PFSK-1 (cell line): Measurements from ENCODE around the gene SCARB1.

ENCODE experiments used
- POLR2AphosphoS5 ChIP-seq: IDR thresholded peaks from 2 replicates; pipeline ENCODE4 v1.6.1; 2012; ENCODE audit warnings: low read depth, mild to moderate bottlenecking, control low read depth, low read length, moderate library complexity
- REST ChIP-seq, 2 experiments: IDR thresholded peaks; 2 replicates each; pipeline versions ENCODE4 v1.6.1 to v1.8.0; 2011 to 2012; ENCODE audit warnings: low read depth in 2 of 2, low read length in 2 of 2, control low read depth in 1 of 2, inconsistent platforms in 1 of 2, mild to moderate bottlenecking in 1 of 2, moderate library complexity in 1 of 2; ENCODE audit not compliant: insufficient read depth in 1 of 2
- SIN3A ChIP-seq: IDR thresholded peaks from 2 replicates; pipeline ENCODE4 v1.6.1; 2012; ENCODE audit warnings: mild to moderate bottlenecking, low read length, moderate library complexity, borderline replicate concordance; ENCODE audit not compliant: insufficient read depth
- TAF1 ChIP-seq: IDR thresholded peaks from 2 replicates; pipeline ENCODE4 v1.6.1; 2012; ENCODE audit warnings: low read length, control low read depth, borderline replicate concordance; ENCODE audit not compliant: insufficient read depth

- no peak for TF ChIP-seq POLR2AphosphoS5
- no peak for TF ChIP-seq REST (IDR thresholded peaks at IDR 0.05; ENCODE audit: insufficient read depth in 1 of 2, low read depth in 2 of 2, low read length in 2 of 2)
- TF ChIP-seq TAF1, result no peak
- TF ChIP-seq SIN3A, result no peak
These were observed 52.0 kb downstream of the SCARB1 start for GRCh38 chr12:124811633-124812032.
